Measurements from ENCODE around the gene SAFB2.
"Not testable (repeated sequence)": the region's sequence is repeated elsewhere in the genome, so short reads cannot be mapped to it uniquely, and the experiment has no call there.

The SAFB2 gene

DNA sequence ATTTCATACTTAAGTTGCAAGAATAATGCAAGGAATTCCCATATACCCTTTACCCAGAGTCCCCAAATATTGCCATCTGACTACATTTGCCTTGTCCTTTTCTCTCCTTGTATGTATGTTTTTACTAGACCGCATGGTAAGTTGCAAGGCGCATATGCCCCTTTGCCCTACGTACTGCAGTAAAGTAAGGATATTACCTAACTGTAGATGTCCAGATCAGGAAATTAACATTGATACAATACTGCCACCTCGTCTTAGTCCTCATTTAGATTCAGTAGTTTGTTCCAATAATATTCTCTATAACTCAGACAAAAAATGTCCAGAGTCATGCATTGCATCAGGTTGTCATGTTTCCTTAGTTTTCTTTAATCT lies 9.7 kb upstream of the SAFB2 start:
- no peak for DNase-seq

DNA sequence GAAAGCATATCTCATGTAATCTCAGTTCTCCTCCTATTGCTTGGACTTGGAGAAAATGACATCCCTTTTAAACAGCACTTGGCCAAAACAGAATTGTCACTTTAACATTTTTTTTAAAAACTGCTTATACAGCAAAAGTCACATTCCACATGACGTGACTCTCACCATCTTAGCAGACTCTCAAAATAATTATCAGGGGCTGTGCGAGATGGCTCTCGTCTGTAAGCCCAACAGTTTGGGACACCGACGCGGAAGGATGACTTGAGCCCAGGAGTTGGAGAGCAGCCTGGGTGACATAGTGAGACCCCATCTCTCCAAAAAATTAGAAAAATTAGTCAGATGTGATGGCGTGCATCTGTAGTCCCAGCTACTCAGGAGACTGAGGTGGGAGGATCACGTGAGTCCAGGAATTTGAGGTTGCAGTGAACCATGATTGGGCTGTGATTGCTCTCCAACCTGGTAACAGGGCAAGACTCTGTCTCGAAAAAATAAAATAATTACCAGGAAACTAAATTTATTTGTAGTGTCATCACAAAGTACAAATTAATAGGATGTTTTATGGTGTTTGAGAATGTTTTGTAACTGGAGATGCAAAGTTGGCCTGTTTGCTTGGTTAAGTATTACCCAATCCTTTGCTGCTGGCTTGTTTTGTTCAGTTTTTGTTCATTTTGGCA lies 9.1 kb upstream of the SAFB2 start:
- no peak for DNase-seq

DNA sequence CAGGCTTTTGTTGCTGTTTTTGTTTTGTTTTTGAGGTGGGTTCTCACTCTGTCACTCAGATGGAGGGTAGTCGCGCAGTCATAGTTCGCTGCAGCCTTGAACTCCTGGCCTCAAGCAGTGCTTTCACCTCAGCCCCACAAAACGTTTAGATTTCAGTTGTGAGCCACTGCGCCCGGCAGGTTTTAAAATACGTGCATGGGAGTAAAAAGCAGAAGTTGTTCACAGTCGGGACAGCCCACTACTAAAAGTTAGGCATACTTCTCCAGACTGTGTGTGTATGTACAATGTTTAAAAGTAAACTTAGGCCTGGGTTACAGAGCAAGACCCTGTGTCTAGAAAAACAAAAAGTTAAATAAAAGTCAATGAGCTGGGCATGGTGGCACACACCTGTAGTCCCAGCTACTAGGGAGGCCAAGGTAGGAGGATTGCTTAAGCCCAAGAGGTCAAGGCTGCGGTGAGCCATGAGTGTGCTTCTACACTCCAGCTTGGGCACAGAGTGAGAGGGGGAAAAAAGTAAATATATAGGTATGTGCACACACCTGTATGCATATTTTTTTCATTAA lies 6.4 kb upstream of the SAFB2 start:
- DNase-seq, result no peak

DNA sequence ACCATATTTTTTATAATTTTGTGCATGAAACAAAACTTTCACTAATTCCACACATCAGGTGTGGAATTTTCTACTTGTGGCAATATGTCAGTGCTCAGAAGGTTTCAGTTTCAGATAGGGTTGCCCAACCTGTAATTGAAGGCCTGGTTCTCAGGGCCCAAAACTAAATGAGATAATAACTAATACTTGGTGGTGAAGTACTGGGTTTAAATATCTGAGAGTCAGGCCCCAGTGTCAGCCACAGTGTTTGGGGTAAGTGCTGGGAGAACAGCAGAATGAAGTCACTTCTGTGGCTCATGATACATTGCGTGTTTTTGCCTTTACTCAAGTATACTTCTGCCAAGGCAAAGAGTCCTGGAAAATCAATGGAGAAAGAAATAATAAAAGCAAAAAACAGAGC lies 5.9 kb upstream of the SAFB2 start:
- no peak for DNase-seq

DNA sequence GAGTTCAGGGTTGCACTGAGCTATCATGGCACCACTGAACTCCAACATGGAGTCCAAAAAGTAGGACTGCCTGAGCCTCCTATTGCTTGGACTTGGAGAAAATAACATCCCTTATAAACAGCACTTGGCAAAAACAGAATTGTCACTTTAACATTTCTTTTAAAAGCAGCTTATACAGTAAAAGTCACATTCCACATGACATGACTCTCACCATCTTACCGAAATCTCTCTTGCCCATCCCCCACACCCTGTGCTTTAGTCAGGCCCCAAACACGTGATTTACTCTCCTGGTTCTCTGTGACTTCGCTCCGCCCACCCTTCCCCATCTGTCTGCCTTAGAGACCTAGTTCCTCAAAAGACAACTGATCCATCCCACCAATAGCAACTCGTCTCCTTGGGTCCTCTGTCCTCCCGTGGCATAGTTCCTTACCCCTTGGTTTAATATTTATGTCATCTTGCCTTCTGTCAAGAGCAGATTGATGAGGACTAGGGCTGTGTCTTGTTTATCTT lies 4.9 kb upstream of the SAFB2 start:
- peak; percentile 37 for DNase-seq

DNA sequence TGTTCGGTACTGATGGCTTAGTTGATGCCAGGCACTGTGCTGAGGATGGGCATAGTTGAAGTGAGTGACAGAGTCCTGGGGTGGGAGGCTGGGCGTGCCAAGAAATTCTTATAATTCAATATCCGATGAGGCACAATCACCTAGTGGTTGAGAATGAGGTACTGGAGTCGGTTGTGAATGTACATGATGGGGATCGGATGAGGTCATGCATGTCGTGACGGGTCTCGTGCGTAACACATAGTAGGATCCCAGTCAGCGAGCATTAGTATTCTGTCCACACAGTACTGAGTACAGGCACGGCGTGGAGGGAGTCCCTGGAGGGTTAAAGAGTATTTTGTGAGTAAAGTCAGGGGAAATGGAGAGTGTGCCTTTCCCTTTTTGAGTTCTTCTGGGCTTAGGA lies 3.1 kb upstream of the SAFB2 start:
- DNase-seq, result no peak

DNA sequence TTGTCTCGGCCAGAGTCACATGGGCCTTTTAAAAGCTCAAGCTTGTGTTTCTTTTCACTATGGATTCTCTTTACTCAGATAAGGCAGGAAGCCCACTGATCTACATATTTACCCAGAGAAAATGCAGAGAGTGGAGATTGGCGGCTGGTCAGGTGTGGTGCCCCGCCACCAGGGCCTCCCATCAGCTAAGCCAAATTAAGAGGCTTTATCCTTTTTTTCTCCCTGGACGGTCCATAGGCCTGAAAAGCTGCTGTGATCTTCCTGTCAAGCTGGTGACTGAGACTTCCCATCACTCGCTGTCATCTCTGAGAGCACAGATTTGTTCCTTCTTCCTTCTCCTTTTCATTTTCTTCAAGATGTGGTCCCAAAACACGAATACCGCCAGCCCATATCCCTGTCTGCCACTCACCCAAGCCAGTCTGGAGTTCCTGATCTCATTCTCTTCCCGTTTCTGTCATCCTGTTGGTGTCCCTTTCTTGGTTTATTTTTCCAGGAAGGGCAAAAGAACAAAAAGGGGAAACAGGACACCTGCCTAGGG lies 2.2 kb upstream of the SAFB2 start:
- no peak for DNase-seq

GRCh38 chr19:5624018-5624663 lies 1.6 kb upstream of the SAFB2 start:
- DNase-seq, result peak; percentile 17

- peak; percentile 22 for DNase-seq
Observed at GRCh38 chr19:5623397-5624017, 931 bp upstream of the SAFB2 start.

GRCh38 chr19:5621945-5622464 lies 571 bp downstream of the SAFB2 start:
- peak; percentile 23 for DNase-seq

DNA sequence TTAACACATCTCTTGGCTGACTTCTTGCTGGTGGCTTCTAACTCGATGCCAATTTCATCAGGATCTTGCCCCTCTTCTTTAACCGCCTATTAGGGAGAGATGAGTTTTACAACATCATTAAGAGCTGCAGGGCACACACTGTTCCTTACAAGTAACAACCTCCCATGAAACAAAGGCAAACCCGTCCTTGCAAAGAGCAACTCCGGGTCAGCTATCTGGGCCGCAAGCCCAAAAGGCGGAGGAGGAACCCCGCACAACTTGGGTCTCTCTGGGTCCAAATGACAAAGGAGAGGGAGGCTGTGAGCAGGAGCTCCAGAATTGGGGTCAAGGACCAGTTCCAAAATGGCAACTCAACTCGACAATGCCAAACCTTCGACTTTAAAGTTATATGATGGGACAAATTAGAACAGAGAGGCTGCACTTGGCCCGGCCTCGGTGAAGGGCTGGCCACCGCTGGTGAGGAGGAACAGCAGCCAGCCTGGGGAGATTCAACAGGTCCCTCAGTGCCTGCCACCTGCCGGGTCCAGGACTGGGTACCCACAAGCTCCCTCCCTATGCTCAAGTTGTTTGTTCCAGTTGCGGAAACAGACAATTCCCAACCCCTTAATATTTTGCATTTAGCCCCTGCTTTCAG lies 1.1 kb downstream of the SAFB2 start:
- no peak for DNase-seq

- no peak for DNase-seq
Observed at GRCh38 chr19:5619946-5620345, 2.6 kb downstream of the SAFB2 start.

DNA sequence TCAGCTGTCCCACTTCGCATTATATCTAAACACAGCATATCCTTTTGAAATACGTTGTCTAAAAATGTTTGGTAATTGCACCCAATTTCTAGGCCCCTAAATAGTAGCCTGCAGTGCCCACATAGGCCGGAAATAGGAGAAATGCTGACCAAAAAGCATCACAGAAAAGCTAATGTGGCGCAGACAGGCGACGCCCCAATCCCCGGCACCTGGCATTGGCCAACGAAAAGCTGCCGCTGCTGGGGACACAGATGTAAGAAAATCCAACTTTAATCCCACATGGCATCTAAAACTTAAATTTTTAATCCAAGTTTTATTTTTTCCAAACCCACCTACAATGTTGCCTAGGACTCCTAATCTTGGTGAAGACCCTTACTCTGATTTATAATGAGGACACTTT lies 4.0 kb downstream of the SAFB2 start:
- DNase-seq, result no peak

DNA sequence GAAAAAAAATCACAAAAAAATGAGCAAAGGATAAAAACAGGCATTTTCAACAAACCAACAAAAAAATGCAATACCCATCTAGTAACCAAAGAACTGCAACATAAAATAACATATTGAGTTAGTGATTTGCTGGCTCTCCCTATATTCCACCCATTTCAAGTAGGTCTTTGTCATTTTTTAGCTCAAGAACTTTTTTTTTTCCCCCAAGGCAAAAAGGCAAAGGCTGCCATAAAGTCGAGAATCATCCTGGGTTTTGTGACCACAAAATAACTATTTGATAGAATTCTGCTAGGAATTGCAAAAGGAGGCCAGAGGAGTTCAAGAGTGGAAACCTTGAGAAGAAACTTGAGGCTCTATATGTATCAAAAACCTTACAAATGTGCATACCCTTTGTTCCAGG lies 5.5 kb downstream of the SAFB2 start:
- DNase-seq, result no peak

GRCh38 chr19:5615756-5616327 lies 6.7 kb downstream of the SAFB2 start:
- DNase-seq, result no peak

DNA sequence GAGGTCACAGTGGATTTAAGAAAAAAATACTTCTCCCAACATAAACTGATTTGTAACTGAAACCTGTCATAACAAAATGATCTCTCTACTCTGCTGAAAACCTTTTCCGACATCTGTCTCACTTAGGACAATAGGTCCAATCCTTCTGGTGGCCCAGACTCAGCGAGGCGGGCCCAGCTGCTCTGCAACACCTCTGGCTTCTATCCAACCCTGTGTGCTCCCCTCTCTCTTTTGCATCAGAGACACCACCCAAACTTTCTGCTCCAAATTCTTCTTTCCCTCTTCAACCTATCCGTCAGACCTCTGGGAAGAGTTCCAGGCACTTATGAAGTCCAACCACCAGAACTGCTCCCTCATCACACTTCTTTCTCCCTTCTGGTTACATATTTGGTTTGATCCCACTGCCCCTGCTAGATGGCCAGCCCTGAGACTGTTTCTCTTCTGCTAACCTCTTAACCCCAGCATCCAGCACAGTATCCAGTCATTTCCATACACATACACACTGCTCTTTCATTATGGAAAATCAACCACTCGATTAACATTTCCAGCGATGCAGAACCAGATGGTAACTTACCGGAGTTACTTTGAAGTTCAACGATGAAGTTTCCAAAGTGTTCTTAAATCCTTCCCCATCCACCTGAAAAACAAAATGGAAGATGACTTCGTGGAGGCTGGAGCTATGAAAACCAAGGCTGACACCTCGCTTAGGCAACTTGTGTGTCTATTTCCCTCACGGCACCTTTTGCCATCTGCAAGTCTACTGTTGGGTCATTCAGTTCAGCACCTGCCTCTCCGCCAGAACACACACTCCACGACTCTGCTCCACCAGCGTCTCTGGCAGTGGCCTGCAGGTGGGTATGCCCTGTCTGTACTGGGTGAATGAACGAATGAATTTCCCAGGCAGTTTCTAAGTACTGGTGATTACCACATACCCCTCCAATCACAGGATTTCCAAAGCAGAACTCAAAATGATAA lies 9.4 kb downstream of the SAFB2 start:
- DNase-seq, result no peak

GRCh38 chr19:5609881-5610448 lies 12.6 kb downstream of the SAFB2 start:
- DNase-seq, result no peak

GRCh38 chr19:5608766-5609165 lies 13.8 kb downstream of the SAFB2 start:
- not testable (repeated sequence) for DNase-seq

DNA sequence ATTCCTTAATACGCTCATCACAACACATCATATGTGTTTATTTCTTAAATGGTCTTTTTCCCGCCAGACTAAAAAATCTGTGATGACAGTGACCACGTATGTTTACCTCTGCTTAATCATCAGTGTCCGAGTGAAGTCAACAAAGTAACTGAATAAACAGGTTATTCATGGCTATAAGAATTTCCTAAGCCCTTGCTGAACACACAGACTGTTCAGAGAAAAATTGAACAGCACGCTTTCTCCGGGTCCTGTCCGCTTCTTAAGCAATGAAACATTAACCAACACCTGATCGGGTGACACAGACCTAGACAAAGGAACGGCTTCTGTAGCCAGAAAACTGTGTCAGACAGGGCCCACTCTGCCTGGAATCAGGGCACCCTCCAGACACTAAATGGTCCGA lies 14.3 kb downstream of the SAFB2 start:
- DNase-seq, result no peak

DNA sequence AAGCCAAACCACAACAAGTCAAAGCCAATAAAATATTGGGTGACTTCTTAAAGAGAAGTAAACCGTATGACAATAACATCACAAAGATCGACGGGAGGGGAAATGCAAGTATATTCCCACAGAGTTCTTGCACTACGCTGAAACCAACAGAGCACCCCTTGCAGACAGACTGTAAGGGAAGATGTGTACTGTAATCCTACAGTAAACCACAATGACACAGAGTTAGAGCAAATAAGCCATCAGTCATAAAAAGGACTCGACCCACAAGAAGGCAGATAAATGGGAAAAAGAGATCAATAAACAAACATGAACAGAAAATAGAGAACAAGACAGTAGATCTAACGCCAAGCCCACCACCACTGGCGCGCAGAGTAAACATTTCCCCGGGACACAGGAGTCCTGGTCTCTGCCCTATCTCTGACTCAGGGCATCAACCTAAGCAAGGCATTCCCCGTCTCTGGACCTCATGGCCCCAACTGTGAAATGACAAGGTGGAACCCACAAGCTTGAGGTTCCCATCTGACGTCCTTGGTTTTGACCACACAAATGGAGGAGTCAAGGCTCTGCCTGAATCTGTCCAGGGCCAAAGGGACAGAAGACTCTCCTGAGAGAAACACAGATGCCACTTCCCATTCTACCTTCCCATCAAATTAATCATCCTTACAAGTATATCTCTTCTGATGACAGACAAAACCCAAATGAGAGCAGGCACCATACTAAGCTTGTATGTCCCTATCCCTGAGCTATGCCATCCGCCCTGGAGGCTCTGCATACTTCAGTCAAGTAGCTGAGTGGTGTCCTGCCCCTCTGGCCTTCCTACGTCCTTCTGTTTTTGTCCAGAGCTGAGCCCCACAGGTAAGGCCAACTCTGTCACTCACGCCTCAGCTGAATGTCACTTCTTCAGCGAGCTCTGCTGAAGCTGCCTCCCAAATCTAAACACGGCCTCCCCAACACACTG lies 15.0 kb downstream of the SAFB2 start:
- DNase-seq, result no peak
